GM23338 (cell line): ENCODE data around the gene RTP5.

Experiments used
- CREB1 ChIP-seq: fragments of 250-450 bp; sonication (Bioruptor Pico); IDR thresholded peaks from 2 replicates; pipeline ENCODE4 v1.5.0; 2020; ENCODE audit warnings: low read depth, mild to moderate bottlenecking, moderate library complexity
- ETS1 ChIP-seq: IDR thresholded peaks from 2 replicates; pipeline ENCODE4 v1.6.1; 2016; ENCODE audit warnings: antibody characterized with exemption
- EZH2 ChIP-seq: fragments of 200-600 bp; sonication (generic); IDR thresholded peaks from one replicate; pipeline ENCODE4 v1.8.0; 2017; ENCODE audit warnings: antibody characterized with exemption, mild to moderate bottlenecking, low read depth; ENCODE audit not compliant: unreplicated experiment
- EZH2phosphoT487 ChIP-seq: fragments of 200-600 bp; sonication (generic); IDR thresholded peaks from one replicate; pipeline ENCODE4 v1.8.1; 2018; ENCODE audit warnings: antibody characterized with exemption; ENCODE audit not compliant: unreplicated experiment
- JUNB ChIP-seq: IDR thresholded peaks from one replicate; pipeline ENCODE4 v1.6.1; 2016; ENCODE audit warnings: antibody characterized with exemption; ENCODE audit not compliant: unreplicated experiment
- NANOG ChIP-seq: IDR thresholded peaks from 2 replicates; pipeline ENCODE4 v1.6.1; 2016; ENCODE audit warnings: antibody characterized with exemption, borderline replicate concordance
- POLR2AphosphoS5 ChIP-seq: IDR thresholded peaks from 2 replicates; pipeline ENCODE4 v1.6.1; 2016; ENCODE audit warnings: antibody characterized with exemption, low read depth
- STAT1 ChIP-seq: IDR thresholded peaks from one replicate; pipeline ENCODE4 v1.6.1; 2016; ENCODE audit warnings: antibody characterized with exemption; ENCODE audit not compliant: unreplicated experiment
- ZNF114 ChIP-seq: fragments of 250-450 bp; sonication (Bioruptor Pico); IDR thresholded peaks from 2 replicates; pipeline ENCODE4 v1.5.0; 2020; ENCODE audit warnings: mild to moderate bottlenecking, moderate library complexity
- ZNF331 ChIP-seq: fragments of 250-450 bp; sonication (Bioruptor Pico); IDR thresholded peaks from 2 replicates; pipeline ENCODE4 v1.5.0; 2020; ENCODE audit warnings: low read depth, mild to moderate bottlenecking, moderate library complexity
- TF ChIP-seq, protein P1 (sequence below), 2 experiments: fragments of 200-600 bp in 1 of 2; sonication (generic) in 1 of 2; conservative IDR thresholded peaks; 2 replicates each; pipeline versions ENCODE4 v1.5.1 to v1.6.1; 2016 to 2017; ENCODE audit warnings: antibody characterized with exemption in 2 of 2, low read depth in 2 of 2, mild to moderate bottlenecking in 2 of 2, moderate library complexity in 1 of 2
- TF ChIP-seq, protein P2 (sequence below): IDR thresholded peaks from one replicate; pipeline ENCODE4 v1.6.1; 2018; ENCODE audit warnings: antibody characterized with exemption; ENCODE audit not compliant: unreplicated experiment
- TF ChIP-seq, protein P3 (sequence below): fragments of 250-450 bp; sonication (Bioruptor Pico); IDR thresholded peaks from 2 replicates; pipeline ENCODE4 v1.5.0; 2020; ENCODE audit warnings: mild to moderate bottlenecking, moderate library complexity

- TF ChIP-seq, protein P1, sequence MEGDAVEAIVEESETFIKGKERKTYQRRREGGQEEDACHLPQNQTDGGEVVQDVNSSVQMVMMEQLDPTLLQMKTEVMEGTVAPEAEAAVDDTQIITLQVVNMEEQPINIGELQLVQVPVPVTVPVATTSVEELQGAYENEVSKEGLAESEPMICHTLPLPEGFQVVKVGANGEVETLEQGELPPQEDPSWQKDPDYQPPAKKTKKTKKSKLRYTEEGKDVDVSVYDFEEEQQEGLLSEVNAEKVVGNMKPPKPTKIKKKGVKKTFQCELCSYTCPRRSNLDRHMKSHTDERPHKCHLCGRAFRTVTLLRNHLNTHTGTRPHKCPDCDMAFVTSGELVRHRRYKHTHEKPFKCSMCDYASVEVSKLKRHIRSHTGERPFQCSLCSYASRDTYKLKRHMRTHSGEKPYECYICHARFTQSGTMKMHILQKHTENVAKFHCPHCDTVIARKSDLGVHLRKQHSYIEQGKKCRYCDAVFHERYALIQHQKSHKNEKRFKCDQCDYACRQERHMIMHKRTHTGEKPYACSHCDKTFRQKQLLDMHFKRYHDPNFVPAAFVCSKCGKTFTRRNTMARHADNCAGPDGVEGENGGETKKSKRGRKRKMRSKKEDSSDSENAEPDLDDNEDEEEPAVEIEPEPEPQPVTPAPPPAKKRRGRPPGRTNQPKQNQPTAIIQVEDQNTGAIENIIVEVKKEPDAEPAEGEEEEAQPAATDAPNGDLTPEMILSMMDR (conservative IDR thresholded peaks at IDR 0.05; ENCODE audit: low read depth in 2 of 2), result no peak
- TF ChIP-seq EZH2phosphoT487 (no peak), EZH2 (no peak), POLR2AphosphoS5 (no peak), ZNF114 (CRISPR knock-in tag) (no peak), ETS1 (no peak), CREB1 (CRISPR knock-in tag) (no peak), STAT1 (no peak), NANOG (no peak), ZNF331 (CRISPR knock-in tag) (no peak), JUNB (no peak)
- TF ChIP-seq, protein P2, sequence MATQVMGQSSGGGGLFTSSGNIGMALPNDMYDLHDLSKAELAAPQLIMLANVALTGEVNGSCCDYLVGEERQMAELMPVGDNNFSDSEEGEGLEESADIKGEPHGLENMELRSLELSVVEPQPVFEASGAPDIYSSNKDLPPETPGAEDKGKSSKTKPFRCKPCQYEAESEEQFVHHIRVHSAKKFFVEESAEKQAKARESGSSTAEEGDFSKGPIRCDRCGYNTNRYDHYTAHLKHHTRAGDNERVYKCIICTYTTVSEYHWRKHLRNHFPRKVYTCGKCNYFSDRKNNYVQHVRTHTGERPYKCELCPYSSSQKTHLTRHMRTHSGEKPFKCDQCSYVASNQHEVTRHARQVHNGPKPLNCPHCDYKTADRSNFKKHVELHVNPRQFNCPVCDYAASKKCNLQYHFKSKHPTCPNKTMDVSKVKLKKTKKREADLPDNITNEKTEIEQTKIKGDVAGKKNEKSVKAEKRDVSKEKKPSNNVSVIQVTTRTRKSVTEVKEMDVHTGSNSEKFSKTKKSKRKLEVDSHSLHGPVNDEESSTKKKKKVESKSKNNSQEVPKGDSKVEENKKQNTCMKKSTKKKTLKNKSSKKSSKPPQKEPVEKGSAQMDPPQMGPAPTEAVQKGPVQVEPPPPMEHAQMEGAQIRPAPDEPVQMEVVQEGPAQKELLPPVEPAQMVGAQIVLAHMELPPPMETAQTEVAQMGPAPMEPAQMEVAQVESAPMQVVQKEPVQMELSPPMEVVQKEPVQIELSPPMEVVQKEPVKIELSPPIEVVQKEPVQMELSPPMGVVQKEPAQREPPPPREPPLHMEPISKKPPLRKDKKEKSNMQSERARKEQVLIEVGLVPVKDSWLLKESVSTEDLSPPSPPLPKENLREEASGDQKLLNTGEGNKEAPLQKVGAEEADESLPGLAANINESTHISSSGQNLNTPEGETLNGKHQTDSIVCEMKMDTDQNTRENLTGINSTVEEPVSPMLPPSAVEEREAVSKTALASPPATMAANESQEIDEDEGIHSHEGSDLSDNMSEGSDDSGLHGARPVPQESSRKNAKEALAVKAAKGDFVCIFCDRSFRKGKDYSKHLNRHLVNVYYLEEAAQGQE, result no peak
- TF ChIP-seq, protein P3, sequence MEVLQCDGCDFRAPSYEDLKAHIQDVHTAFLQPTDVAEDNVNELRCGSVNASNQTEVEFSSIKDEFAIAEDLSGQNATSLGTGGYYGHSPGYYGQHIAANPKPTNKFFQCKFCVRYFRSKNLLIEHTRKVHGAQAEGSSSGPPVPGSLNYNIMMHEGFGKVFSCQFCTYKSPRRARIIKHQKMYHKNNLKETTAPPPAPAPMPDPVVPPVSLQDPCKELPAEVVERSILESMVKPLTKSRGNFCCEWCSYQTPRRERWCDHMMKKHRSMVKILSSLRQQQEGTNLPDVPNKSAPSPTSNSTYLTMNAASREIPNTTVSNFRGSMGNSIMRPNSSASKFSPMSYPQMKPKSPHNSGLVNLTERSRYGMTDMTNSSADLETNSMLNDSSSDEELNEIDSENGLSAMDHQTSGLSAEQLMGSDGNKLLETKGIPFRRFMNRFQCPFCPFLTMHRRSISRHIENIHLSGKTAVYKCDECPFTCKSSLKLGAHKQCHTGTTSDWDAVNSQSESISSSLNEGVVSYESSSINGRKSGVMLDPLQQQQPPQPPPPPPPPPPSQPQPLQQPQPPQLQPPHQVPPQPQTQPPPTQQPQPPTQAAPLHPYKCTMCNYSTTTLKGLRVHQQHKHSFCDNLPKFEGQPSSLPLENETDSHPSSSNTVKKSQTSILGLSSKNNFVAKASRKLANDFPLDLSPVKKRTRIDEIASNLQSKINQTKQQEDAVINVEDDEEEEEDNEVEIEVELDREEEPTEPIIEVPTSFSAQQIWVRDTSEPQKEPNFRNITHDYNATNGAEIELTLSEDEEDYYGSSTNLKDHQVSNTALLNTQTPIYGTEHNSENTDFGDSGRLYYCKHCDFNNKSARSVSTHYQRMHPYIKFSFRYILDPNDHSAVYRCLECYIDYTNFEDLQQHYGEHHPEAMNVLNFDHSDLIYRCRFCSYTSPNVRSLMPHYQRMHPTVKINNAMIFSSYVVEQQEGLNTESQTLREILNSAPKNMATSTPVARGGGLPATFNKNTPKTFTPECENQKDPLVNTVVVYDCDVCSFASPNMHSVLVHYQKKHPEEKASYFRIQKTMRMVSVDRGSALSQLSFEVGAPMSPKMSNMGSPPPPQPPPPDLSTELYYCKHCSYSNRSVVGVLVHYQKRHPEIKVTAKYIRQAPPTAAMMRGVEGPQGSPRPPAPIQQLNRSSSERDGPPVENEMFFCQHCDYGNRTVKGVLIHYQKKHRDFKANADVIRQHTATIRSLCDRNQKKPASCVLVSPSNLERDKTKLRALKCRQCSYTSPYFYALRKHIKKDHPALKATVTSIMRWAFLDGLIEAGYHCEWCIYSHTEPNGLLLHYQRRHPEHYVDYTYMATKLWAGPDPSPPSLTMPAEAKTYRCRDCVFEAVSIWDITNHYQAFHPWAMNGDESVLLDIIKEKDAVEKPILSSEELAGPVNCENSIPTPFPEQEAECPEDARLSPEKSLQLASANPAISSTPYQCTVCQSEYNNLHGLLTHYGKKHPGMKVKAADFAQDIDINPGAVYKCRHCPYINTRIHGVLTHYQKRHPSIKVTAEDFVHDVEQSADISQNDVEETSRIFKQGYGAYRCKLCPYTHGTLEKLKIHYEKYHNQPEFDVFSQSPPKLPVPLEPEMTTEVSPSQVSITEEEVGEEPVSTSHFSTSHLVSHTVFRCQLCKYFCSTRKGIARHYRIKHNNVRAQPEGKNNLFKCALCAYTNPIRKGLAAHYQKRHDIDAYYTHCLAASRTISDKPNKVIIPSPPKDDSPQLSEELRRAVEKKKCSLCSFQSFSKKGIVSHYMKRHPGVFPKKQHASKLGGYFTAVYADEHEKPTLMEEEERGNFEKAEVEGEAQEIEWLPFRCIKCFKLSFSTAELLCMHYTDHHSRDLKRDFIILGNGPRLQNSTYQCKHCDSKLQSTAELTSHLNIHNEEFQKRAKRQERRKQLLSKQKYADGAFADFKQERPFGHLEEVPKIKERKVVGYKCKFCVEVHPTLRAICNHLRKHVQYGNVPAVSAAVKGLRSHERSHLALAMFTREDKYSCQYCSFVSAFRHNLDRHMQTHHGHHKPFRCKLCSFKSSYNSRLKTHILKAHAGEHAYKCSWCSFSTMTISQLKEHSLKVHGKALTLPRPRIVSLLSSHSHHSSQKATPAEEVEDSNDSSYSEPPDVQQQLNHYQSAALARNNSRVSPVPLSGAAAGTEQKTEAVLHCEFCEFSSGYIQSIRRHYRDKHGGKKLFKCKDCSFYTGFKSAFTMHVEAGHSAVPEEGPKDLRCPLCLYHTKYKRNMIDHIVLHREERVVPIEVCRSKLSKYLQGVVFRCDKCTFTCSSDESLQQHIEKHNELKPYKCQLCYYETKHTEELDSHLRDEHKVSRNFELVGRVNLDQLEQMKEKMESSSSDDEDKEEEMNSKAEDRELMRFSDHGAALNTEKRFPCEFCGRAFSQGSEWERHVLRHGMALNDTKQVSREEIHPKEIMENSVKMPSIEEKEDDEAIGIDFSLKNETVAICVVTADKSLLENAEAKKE (CRISPR knock-in tag), result no peak
Observed at GRCh38 chr2:241913703-241914102, 44.2 kb downstream of the RTP5 start.
